NCI-H748 treated with DMSO at 0.1 percent for 48 hours (cell line): Measurements from ENCODE around the gene CCDC187.
"Not testable (repeated sequence)": the region's sequence is repeated elsewhere in the genome, so short reads cannot be mapped to it uniquely, and the experiment has no call there.

Source experiments
- DNase-seq: peaks from one replicate; lab custom pipeline; 2025; lab: John Stamatoyannopoulos, UW

CCDC187 gene

GRCh38 chr9:136303825-136304416 lies at the start of gene CCDC187:
CCDC187 (minus strand) TSS chr9:136304094; CDS start chr9:136303830, 264 bp downstream.
- DNase-seq = no peak

- no peak for DNase-seq
Measured at GRCh38 chr9:136353088-136353487, 49.2 kb upstream of the CCDC187 start.

- DNase-seq = no peak
Measured at GRCh38 chr9:136352682-136353081, 48.8 kb upstream of the CCDC187 start.

GRCh38 chr9:136351868-136352267 lies 48.0 kb upstream of the CCDC187 start:
- DNase-seq = not testable (repeated sequence)

- DNase-seq = no peak
Measured at GRCh38 chr9:136351252-136351800, 47.4 kb upstream of the CCDC187 start.

GRCh38 chr9:136349546-136349945 lies 45.7 kb upstream of the CCDC187 start:
- no peak for DNase-seq

- DNase-seq = no peak
Measured at GRCh38 chr9:136348691-136349090, 44.8 kb upstream of the CCDC187 start.

GRCh38 chr9:136347472-136348256 lies 43.8 kb upstream of the CCDC187 start:
- no peak for DNase-seq

GRCh38 chr9:136346927-136347465 lies 43.1 kb upstream of the CCDC187 start:
- DNase-seq = no peak

GRCh38 chr9:136346157-136346481 lies 42.2 kb upstream of the CCDC187 start:
- no peak for DNase-seq

- DNase-seq = no peak
Measured at GRCh38 chr9:136345281-136346156, 41.6 kb upstream of the CCDC187 start.

- no peak for DNase-seq
Measured at GRCh38 chr9:136344544-136345280, 40.8 kb upstream of the CCDC187 start.

GRCh38 chr9:136343884-136344269 lies 40.0 kb upstream of the CCDC187 start:
- DNase-seq = no peak

GRCh38 chr9:136343121-136343883 lies 39.4 kb upstream of the CCDC187 start:
- DNase-seq = no peak

GRCh38 chr9:136342181-136343120 lies 38.6 kb upstream of the CCDC187 start:
- peak; percentile 52 for DNase-seq

GRCh38 chr9:136341769-136342168 lies 37.9 kb upstream of the CCDC187 start:
- no peak for DNase-seq

- DNase-seq = no peak
Measured at GRCh38 chr9:136341042-136341655, 37.3 kb upstream of the CCDC187 start.

- DNase-seq = no peak
Measured at GRCh38 chr9:136340356-136341041, 36.6 kb upstream of the CCDC187 start.

- no peak for DNase-seq
Measured at GRCh38 chr9:136339958-136340310, 36.0 kb upstream of the CCDC187 start.
